ENCODE data around the gene MCAT. TPM values are rescaled to one million over a fixed set of nuclear protein-coding genes. Genes with fewer than 3 reads are reported as not detected.
A peak's percentile ranks its signal among the peaks of the same experiment; 100 is the strongest.
"Not testable (repeated sequence)": the region's sequence is repeated elsewhere in the genome, so short reads cannot be mapped to it uniquely, and the experiment has no call there.

The MCAT gene
- polyA plus RNA-seq, 3 donors, result 4.5 to 8.9 (median 6.8) TPM

GRCh38 chr22:43147821-43148220, 4.6 kb upstream of the MCAT start:
- H3K27me3 Mint-ChIP-seq (ENCODE audit: low read depth in 3 of 3), result no peaks in the 10 kb centered on the region
- Histone ChIP-seq H3K79me2 (ENCODE audit: insufficient read depth, low read length) (peaks cover 32% of the 10 kb centered on the region), H3K27ac (ENCODE audit: low read depth in 1 of 2, low read length in 2 of 2) (peak overlapping the region; percentile 80 to 93), H4K20me1 (ENCODE audit: insufficient read depth, low read length) (peaks cover 5% of the 10 kb centered on the region), H3K4me1 (ENCODE audit: control insufficient read depth in 1 of 2, insufficient read depth in 2 of 2, low read length in 2 of 2) (peaks cover 55 to 79% of the 10 kb centered on the region in 2 donors), H2AFZ (ENCODE audit: insufficient read depth, low read depth, low read length, poor library complexity, severe bottlenecking) (no peak overlapping the region), H3K4me3 (replicated peaks in 1 of 3; ENCODE audit: low read depth in 2 of 3, low read length in 3 of 3) (peak overlapping the region in 2 of 3 experiments; percentile 5 to 65), H3K9me3 (replicated peaks in 1 of 2; ENCODE audit: control insufficient read depth in 1 of 2, insufficient read depth in 1 of 2, low read length in 2 of 2) (no peaks in the 10 kb centered on the region), H3K27me3 (ENCODE audit: control insufficient read depth in 2 of 2, insufficient read depth in 2 of 2, low read length in 2 of 2) (no peaks in the 10 kb centered on the region), H3K4me2 (replicated peaks; ENCODE audit: extremely low read depth, low read length, poor library complexity, severe bottlenecking) (peak overlapping the region; percentile 69), H3K9ac (ENCODE audit: insufficient read depth, low read length, poor library complexity, severe bottlenecking) (no peak overlapping the region), H3K36me3 (replicated peaks in 1 of 2; ENCODE audit: control insufficient read depth in 1 of 2, insufficient read depth in 2 of 2, low read length in 2 of 2) (no peaks in the 10 kb centered on the region)
- peak overlapping the region; percentile 68 to 80 for H3K4me3 Mint-ChIP-seq
- H3K36me3 Mint-ChIP-seq, result no peaks in the 10 kb centered on the region
- intact Hi-C loops (cut with micrococcal nuclease), result no loop called here
- peak; percentile 57 to 81 (median 78) for DNase-seq
- H3K27ac Mint-ChIP-seq, result peak overlapping the region; percentile 95 to 99 (median 98)
- H3K9me3 Mint-ChIP-seq, result peaks cover 0 to 2% (median 0%) of the 10 kb centered on the region in 7 donors
- peaks cover 59% of the 10 kb centered on the region for H3K4me1 Mint-ChIP-seq
- WGBS (ENCODE audit: insufficient coverage), result 0% methylated on average over 4 of the region's 8 CpGs
- no peak for TF ChIP-seq CTCF (IDR thresholded peaks at IDR 0.05)

- H3K36me3 Mint-ChIP-seq; H3K27me3 ChIP-seq (ENCODE audit: control insufficient read depth in 2 of 2, insufficient read depth in 2 of 2, low read length in 2 of 2); H4K20me1 ChIP-seq (ENCODE audit: insufficient read depth, low read length); H3K36me3 ChIP-seq (replicated peaks in 1 of 2; ENCODE audit: control insufficient read depth in 1 of 2, insufficient read depth in 2 of 2, low read length in 2 of 2); H2AFZ ChIP-seq (ENCODE audit: insufficient read depth, low read depth, low read length, poor library complexity, severe bottlenecking); intact Hi-C loops (cut with micrococcal nuclease); H3K9me3 ChIP-seq (replicated peaks in 1 of 2; ENCODE audit: control insufficient read depth in 1 of 2, insufficient read depth in 1 of 2, low read length in 2 of 2); H3K9me3 Mint-ChIP-seq; H3K27me3 Mint-ChIP-seq (ENCODE audit: low read depth in 3 of 3): not testable (repeated sequence)
- Histone ChIP-seq H3K9ac (ENCODE audit: insufficient read depth, low read length, poor library complexity, severe bottlenecking) (peak overlapping the region; percentile 65), H3K79me2 (ENCODE audit: insufficient read depth, low read length) (peaks cover 26% of the 10 kb centered on the region), H3K4me1 (ENCODE audit: control insufficient read depth in 1 of 2, insufficient read depth in 2 of 2, low read length in 2 of 2) (peaks cover 62 to 80% of the 10 kb centered on the region in 2 donors), H3K4me2 (replicated peaks; ENCODE audit: extremely low read depth, low read length, poor library complexity, severe bottlenecking) (peak overlapping the region; percentile 45), H3K4me3 (replicated peaks in 1 of 3; ENCODE audit: low read depth in 2 of 3, low read length in 3 of 3) (peak overlapping the region in 1 of 3 experiments; percentile 65), H3K27ac (ENCODE audit: low read depth in 1 of 2, low read length in 2 of 2) (peak overlapping the region; percentile 80 to 93)
- Mint-ChIP-seq H3K4me3 (peak overlapping the region; percentile 50 to 67), H3K27ac (peak overlapping the region; percentile 95 to 99 (median 98)), H3K4me1 (peaks cover 70% of the 10 kb centered on the region)
- 13% methylated on average over 10 of the region's 15 CpGs for WGBS (ENCODE audit: insufficient coverage)
- DNase-seq, result peak; percentile 73 to 85 (median 76)
These were observed 3.1 kb upstream of the MCAT start for GRCh38 chr22:43146332-43146731.

DNA sequence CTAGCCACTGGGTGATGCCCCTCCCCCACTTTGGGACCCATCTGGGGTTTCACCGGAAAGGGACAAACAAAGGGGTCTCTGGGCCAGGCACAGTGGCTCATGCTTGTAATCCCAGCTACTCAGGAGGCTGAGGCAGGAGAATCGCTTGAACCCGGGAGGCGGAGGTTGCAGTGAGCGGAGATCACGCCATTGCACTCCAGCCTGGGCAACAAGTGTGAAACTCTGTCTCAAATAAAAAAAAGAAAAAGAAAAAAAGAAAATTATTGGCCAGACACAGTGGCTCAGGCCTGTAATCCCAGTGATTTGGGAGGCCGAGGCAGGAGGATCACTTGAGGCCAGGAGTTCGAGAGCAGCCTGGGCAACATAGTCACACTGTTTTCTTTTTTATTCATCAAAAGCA, 2.2 kb upstream of the MCAT start:
- peaks cover 54 to 71% of the 10 kb centered on the region in 2 donors for H3K4me1 ChIP-seq (ENCODE audit: control insufficient read depth in 1 of 2, insufficient read depth in 2 of 2, low read length in 2 of 2)
- H3K27ac Mint-ChIP-seq, result peak overlapping the region; percentile 95 to 99 (median 98)
- 100% methylated on average over 5 of the region's 8 CpGs for WGBS (ENCODE audit: insufficient coverage)
- H3K9ac ChIP-seq (ENCODE audit: insufficient read depth, low read length, poor library complexity, severe bottlenecking); H2AFZ ChIP-seq (ENCODE audit: insufficient read depth, low read depth, low read length, poor library complexity, severe bottlenecking); H3K27me3 ChIP-seq (ENCODE audit: control insufficient read depth in 2 of 2, insufficient read depth in 2 of 2, low read length in 2 of 2); intact Hi-C loops (cut with micrococcal nuclease); H3K27me3 Mint-ChIP-seq (ENCODE audit: low read depth in 3 of 3); H4K20me1 ChIP-seq (ENCODE audit: insufficient read depth, low read length); H3K4me3 Mint-ChIP-seq; H3K9me3 Mint-ChIP-seq; H3K36me3 Mint-ChIP-seq; H3K9me3 ChIP-seq (replicated peaks in 1 of 2; ENCODE audit: control insufficient read depth in 1 of 2, insufficient read depth in 1 of 2, low read length in 2 of 2); H3K4me3 ChIP-seq (replicated peaks in 1 of 3; ENCODE audit: low read depth in 2 of 3, low read length in 3 of 3); H3K36me3 ChIP-seq (replicated peaks in 1 of 2; ENCODE audit: control insufficient read depth in 1 of 2, insufficient read depth in 2 of 2, low read length in 2 of 2); H3K4me2 ChIP-seq (replicated peaks; ENCODE audit: extremely low read depth, low read length, poor library complexity, severe bottlenecking); DNase-seq: not testable (repeated sequence)
- peaks cover 20% of the 10 kb centered on the region for H3K79me2 ChIP-seq (ENCODE audit: insufficient read depth, low read length)
- H3K4me1 Mint-ChIP-seq, result peaks cover 65% of the 10 kb centered on the region
- peak overlapping the region; percentile 80 to 93 for H3K27ac ChIP-seq (ENCODE audit: low read depth in 1 of 2, low read length in 2 of 2)
